HG03025 (cell line): Measurements from ENCODE around the gene APOO.
A peak's percentile ranks its signal among the peaks of the same experiment; 100 is the strongest.

Experiments
- ATAC-seq: cut with Tn5 transposase; IDR thresholded peaks from one replicate; pipeline ENCODE4 v1.9.1; 2021; ENCODE audit warnings: mild to moderate bottlenecking, moderate library complexity; ENCODE audit not compliant: unreplicated experiment, low FRiP score

The APOO gene

DNA sequence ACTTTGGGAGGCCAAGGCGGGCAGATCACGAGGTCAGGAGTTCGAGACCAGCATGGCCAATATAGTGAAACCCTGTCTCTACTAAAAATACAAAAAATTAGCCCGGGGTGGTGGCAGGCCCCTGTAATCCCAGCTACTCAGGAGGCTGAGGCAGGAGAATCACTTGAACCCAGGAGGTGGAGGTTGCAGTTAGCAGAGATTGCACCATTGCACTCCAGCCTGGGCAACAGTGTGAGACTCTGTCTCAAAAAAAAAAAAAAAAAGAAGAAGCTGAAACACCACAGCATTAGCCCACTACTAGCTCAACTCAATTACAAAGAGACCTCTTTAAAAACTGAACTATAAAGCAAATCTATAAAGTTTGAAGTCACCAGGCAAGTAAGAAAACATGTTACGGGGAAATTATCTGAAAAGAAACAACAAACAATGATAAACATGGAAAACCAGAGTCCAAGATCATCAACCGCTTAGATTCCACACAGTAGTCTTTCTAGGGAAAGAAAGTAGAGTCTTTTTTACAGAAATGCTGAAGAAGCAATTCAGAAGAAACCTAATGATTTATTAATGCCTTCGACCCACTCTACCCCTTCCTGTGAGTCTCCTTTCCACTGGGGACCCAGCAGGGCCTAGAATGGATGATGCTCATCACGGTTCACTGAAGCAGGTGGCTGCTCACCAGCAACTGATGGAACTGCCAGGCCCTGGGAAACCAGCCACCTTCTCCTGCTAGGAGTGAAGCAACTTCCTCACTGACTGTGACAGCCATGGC is 118.2 kb downstream of the APOO start:
- ATAC-seq = no peak

DNA sequence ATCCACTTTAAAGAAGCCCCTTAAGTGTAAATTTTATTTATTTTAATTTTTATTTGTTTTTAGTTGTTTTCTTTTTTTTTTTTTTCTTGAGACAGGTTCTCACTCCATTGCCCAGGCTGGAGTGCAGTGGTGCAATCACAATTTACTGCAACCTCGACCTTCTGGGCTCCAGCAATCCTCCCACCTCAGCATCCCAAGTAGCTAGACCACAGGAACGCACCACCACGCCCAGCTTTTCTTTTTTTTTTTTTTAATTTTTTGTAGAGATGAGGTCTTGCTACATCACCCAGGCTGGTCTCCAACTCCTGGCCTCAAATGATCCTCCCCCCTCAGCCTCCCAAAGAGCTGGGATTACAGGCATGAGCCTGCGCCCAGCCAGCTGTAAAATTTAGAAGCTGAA is 118.8 kb downstream of the APOO start:
- ATAC-seq = no peak

GRCh38 chrX:23788521-23788920 is 119.2 kb downstream of the APOO start:
- no peak for ATAC-seq

DNA sequence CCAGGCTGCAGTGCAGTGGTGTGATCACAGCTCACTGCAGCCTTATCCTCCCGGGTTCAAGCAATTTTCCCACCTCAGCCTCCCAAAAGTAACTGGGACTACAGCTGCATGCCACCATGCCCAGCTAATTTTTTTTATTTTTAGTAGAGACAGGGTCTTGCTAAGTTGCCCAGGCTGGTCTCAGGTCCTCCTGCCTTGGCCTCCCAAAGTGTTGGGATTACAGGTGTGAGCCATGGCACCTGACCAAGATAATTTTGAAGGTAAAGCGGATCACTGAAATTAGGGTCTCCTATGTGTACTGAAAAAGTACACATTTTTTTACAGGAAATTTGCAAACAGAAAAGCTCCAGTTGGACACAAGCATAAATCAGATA is 120.0 kb downstream of the APOO start:
- no peak for ATAC-seq

DNA sequence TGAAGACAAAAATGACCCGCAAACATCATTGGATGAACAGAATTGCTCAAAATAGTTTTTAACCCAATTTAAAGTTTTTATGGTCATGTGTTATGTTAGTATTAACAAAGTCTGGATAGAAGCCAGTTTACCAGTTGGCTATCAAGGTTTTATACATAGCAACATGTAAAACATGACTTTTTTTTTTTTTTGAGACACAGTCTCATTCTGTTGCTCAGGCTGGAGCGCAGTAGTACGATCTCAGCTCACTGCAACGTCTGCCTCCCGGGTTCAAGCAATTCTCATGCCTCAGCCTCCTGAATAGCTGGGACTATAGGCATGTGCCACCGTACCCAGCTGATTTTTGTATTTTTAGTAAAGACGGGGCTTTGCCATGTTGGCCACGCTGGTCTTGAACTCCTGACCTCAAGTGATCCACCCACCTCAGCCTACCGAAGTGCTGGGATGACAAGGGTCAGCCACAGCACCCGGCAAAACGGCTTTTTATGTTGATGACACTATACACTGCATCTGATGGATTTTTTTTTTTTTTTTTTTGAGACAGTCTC is 121.4 kb downstream of the APOO start:
- no peak for ATAC-seq

GRCh38 chrX:23785580-23785979 is 122.2 kb downstream of the APOO start:
- no peak for ATAC-seq

GRCh38 chrX:23784470-23785331 is 123.0 kb downstream of the APOO start:
- no peak for ATAC-seq

DNA sequence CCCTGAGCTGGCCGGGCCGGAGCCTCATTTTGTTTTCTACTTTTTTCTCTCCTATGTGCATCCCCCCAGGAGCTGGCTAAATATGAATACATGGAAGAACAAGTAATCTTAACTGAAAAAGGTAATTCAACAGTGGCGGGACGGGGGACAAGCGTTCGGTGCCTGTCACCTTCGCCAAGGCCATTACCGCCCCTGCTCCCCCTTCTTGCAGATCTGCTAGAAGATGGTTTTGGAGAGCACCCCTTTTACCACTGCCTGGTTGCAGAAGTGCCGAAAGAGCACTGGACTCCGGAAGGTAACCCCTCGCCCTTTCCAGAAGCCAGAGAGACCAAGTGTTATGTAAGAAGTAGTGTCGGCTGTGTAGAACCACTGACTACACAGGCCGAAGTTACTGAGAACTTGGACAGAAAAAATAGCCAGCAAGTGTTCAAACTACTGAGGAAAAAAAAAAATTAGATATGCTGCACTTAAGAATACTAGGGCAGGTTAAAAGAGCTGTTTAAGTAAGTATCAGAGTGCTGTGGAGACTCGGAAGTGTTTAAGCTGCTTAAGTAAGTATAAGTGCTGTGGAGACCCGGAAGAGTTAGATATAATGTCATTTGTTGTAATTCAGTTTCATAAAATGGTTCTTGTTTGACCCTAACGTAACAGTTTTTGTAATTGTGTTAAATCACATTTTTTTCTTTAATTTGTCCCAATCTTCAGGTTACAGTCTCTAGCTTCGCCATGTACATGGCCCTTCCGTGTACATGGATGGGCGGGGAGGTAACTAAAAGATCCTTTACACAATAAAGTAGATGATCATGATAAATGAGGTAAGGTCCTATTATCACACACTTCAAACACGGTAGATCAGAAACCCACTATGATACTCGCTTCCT is 123.9 kb downstream of the APOO start:
- ATAC-seq = peak; percentile 4
